CD4-positive, alpha-beta memory T cell (primary cell): ENCODE results near the gene AKR1B1. TPM values are rescaled to one million over a fixed set of nuclear protein-coding genes. Genes with fewer than 3 reads are reported as not detected.

Source experiments
- CTCF ChIA-PET: fragments of 350-600 bp; sonication (Branson Sonifier 250); formaldehyde crosslinking; loops from one replicate; lab custom pipeline; 2021; ENCODE audit warnings: inconsistent platforms; ENCODE audit not compliant: partially characterized antibody; lab: Charles Lee
- POLR2A ChIA-PET: fragments of 350-600 bp; sonication (Branson Sonifier 250); formaldehyde crosslinking; loops from one replicate; lab custom pipeline; 2021; ENCODE audit not compliant: partially characterized antibody; lab: Charles Lee
- DNase-seq, 5 donors: peaks; one replicate each; pipeline versions ENCODE4 v3.0.0 to v3.0.0-alpha.2; 2020 to 2022; ENCODE audit warnings: mixed read lengths in 1 of 5
- H3K27ac ChIP-seq: one replicate; pipeline ENCODE4 v1.7.0; 2013; ENCODE audit warnings: low read depth, low read length
- H3K27me3 ChIP-seq: 2 replicates; pipeline ENCODE4 v1.7.0; 2013; ENCODE audit warnings: mild to moderate bottlenecking, low read length, moderate library complexity; ENCODE audit not compliant: insufficient read depth
- H3K36me3 ChIP-seq: 2 replicates; pipeline ENCODE4 v1.7.0; 2013; ENCODE audit warnings: mild to moderate bottlenecking, low read length, moderate library complexity; ENCODE audit not compliant: insufficient read depth
- H3K4me1 ChIP-seq: 2 replicates; pipeline ENCODE4 v1.7.0; 2013; ENCODE audit warnings: mild to moderate bottlenecking, low read length, moderate library complexity; ENCODE audit not compliant: insufficient read depth
- H3K4me3 ChIP-seq, 2 donors: one replicate each; pipeline ENCODE4 v1.7.0; 2013; ENCODE audit warnings: low read length in 2 of 2, mild to moderate bottlenecking in 1 of 2
- H3K9me3 ChIP-seq, 2 donors: one replicate each; pipeline ENCODE4 v1.7.0; 2013; ENCODE audit warnings: low read length in 2 of 2, control low read depth in 1 of 2; ENCODE audit not compliant: control insufficient read depth in 1 of 2
- H3K27ac Mint-ChIP-seq, 7 donors: one replicate each; pipeline ENCODE4 v1.8.0; 2020 to 2021; ENCODE audit warnings: mixed read lengths in 7 of 7, mild to moderate bottlenecking in 6 of 7, inconsistent platforms in 3 of 7, moderate library complexity in 3 of 7
- H3K27me3 Mint-ChIP-seq, 2 donors: one replicate each; pipeline ENCODE4 v1.8.0; 2020 to 2021; ENCODE audit warnings: mixed read lengths in 2 of 2
- H3K36me3 Mint-ChIP-seq, 2 donors: one replicate each; pipeline ENCODE4 v1.8.0; 2020 to 2021; ENCODE audit warnings: mixed read lengths in 2 of 2, inconsistent platforms in 1 of 2, mild to moderate bottlenecking in 1 of 2
- H3K4me1 Mint-ChIP-seq, 4 donors: one replicate each; pipeline ENCODE4 v1.8.0; 2020 to 2021; ENCODE audit warnings: mixed read lengths in 4 of 4, mild to moderate bottlenecking in 1 of 4
- H3K4me3 Mint-ChIP-seq, 8 donors: one replicate each; pipeline ENCODE4 v1.8.0; 2020 to 2021; ENCODE audit warnings: mixed read lengths in 8 of 8, mild to moderate bottlenecking in 7 of 8, moderate library complexity in 6 of 8, inconsistent platforms in 3 of 8
- H3K9me3 Mint-ChIP-seq, 8 donors: one replicate each; pipeline ENCODE4 v1.8.0; 2020 to 2021; ENCODE audit warnings: mixed read lengths in 8 of 8, mild to moderate bottlenecking in 5 of 8, inconsistent platforms in 3 of 8, moderate library complexity in 1 of 8
- intact Hi-C: fragments of 100-400 bp; cut with micrococcal nuclease; formaldehyde crosslinking; loops from one replicate; pipeline ENCODE4 v1.15.1; 2023
- polyA plus RNA-seq, 2 donors: library from polyadenylated mRNA; unstranded; fragments of 300-500 nt; fragmentation: Illumina TruSeq; gene quantifications; one replicate each; pipeline ENCODE4 v1.2.3, GENCODE V29; 2021
- total RNA-seq, 2 experiments: library from RNA; stranded (reverse); gene quantifications; one replicate each; pipeline ENCODE4 v1.2.3, GENCODE V29; 2021

The AKR1B1 gene
- total and polyA plus RNA-seq, 4 experiments from 2014 or later = 81.2 to 199 (median 114) TPM

DNA sequence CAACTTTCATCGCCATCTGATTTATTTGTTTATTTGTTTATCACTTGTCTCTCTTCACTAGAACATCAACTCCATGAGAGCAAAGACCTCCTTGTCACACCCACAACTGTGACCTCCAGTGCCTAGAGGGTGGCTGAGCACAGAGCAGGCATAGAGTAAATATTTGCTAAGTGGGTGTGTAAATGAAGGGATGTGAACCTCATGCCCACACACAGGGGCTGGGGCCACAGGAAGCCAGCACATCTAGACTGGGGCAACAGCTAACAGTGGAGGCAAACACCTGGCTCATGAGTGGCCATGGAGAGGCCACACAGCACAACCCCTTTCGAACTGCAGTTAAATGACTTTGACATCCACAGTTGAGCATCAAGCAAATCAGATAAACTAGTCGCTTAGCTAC is 39.8 kb downstream of the AKR1B1 start:
- Mint-ChIP-seq H3K4me3 (no peak overlapping the region), H3K4me1 (no peaks in the 10 kb centered on the region), H3K9me3 (no peaks in the 10 kb centered on the region), H3K27me3 (peaks cover 8% of the 10 kb centered on the region in 2 donors), H3K36me3 (no peaks in the 10 kb centered on the region), H3K27ac (no peak overlapping the region)
- no peaks in the 10 kb centered on the region for H3K4me1 ChIP-seq
- DNase-seq = no peak
- intact Hi-C loops = no loop called here
- POLR2A ChIA-PET = no interaction called here
- no peak overlapping the region for H3K4me3 ChIP-seq
- H3K9me3 ChIP-seq = no peaks in the 10 kb centered on the region
- H3K27me3 ChIP-seq = no peaks in the 10 kb centered on the region
- CTCF ChIA-PET = no interaction called here
- H3K27ac ChIP-seq = no peak overlapping the region
- no peaks in the 10 kb centered on the region for H3K36me3 ChIP-seq

GRCh38 chr7:134415700-134416099 is 43.2 kb downstream of the AKR1B1 start:
- no peak overlapping the region for H3K27ac ChIP-seq
- Mint-ChIP-seq H3K4me1 (no peaks in the 10 kb centered on the region), H3K9me3 (no peaks in the 10 kb centered on the region), H3K36me3 (no peaks in the 10 kb centered on the region), H3K27ac (no peak overlapping the region), H3K4me3 (no peak overlapping the region), H3K27me3 (peaks cover 5 to 6% of the 10 kb centered on the region in 2 donors)
- no peaks in the 10 kb centered on the region for H3K36me3 ChIP-seq
- H3K27me3 ChIP-seq = no peaks in the 10 kb centered on the region
- no peaks in the 10 kb centered on the region for H3K4me1 ChIP-seq
- CTCF ChIA-PET = no interaction called here
- H3K9me3 ChIP-seq = no peaks in the 10 kb centered on the region
- intact Hi-C loops = no loop called here
- DNase-seq = no peak
- no peak overlapping the region for H3K4me3 ChIP-seq
- POLR2A ChIA-PET = no interaction called here

GRCh38 chr7:134414109-134414508 is 44.8 kb downstream of the AKR1B1 start:
- no peaks in the 10 kb centered on the region for H3K9me3 Mint-ChIP-seq
- peaks cover 2 to 7% of the 10 kb centered on the region in 2 donors for H3K27me3 Mint-ChIP-seq

GRCh38 chr7:134407311-134407710 is 51.6 kb downstream of the AKR1B1 start:
- no peak overlapping the region for H3K27ac Mint-ChIP-seq
- H3K4me1 Mint-ChIP-seq = no peaks in the 10 kb centered on the region
- CTCF ChIA-PET = interaction anchor here (1.5 kb wide), 1 partner anchor 134 kb away, joined by 3 read pairs; no protein-coding TSS in a partner anchor
- H3K36me3 Mint-ChIP-seq = no peaks in the 10 kb centered on the region
- no peaks in the 10 kb centered on the region for H3K9me3 ChIP-seq
- no peak overlapping the region for H3K27ac ChIP-seq
- H3K27me3 Mint-ChIP-seq = peaks cover 7 to 15% of the 10 kb centered on the region in 2 donors
- no peak overlapping the region for H3K4me3 Mint-ChIP-seq
- POLR2A ChIA-PET = no interaction called here
- H3K36me3 ChIP-seq = no peaks in the 10 kb centered on the region
- intact Hi-C loops = no loop called here
- no peak for DNase-seq
- H3K9me3 Mint-ChIP-seq = peaks cover 0 to 4% (median 0%) of the 10 kb centered on the region in 8 donors
- no peak overlapping the region for H3K4me3 ChIP-seq
- H3K4me1 ChIP-seq = no peaks in the 10 kb centered on the region
- no peaks in the 10 kb centered on the region for H3K27me3 ChIP-seq

More at GRCh38 chr7:134414109-134414508, 44.8 kb downstream of the AKR1B1 start:
- no peaks in the 10 kb centered on the region for H3K4me1 ChIP-seq
- H3K4me3 ChIP-seq = no peak overlapping the region
- ChIA-PET CTCF (no interaction called here), POLR2A (no interaction called here)
- no peak overlapping the region for H3K27ac ChIP-seq
- intact Hi-C loops = no loop called here
- Mint-ChIP-seq H3K4me1 (no peaks in the 10 kb centered on the region), H3K36me3 (no peaks in the 10 kb centered on the region), H3K4me3 (no peak overlapping the region), H3K27ac (no peak overlapping the region)
- no peak for DNase-seq
- no peaks in the 10 kb centered on the region for H3K9me3 ChIP-seq
- H3K27me3 ChIP-seq = no peaks in the 10 kb centered on the region
- no peaks in the 10 kb centered on the region for H3K36me3 ChIP-seq

GRCh38 chr7:134406431-134406830 is 52.5 kb downstream of the AKR1B1 start:
- no peaks in the 10 kb centered on the region for H3K4me1 Mint-ChIP-seq
- DNase-seq = no peak
- Histone ChIP-seq H3K36me3 (no peaks in the 10 kb centered on the region), H3K27ac (no peak overlapping the region), H3K27me3 (no peaks in the 10 kb centered on the region), H3K4me3 (no peak overlapping the region), H3K4me1 (no peaks in the 10 kb centered on the region), H3K9me3 (no peaks in the 10 kb centered on the region)
- intact Hi-C loops = no loop called here
- H3K4me3 Mint-ChIP-seq = no peak overlapping the region
- peaks cover 0 to 4% (median 0%) of the 10 kb centered on the region in 8 donors for H3K9me3 Mint-ChIP-seq
- POLR2A ChIA-PET = no interaction called here
- H3K27ac Mint-ChIP-seq = no peak overlapping the region
- CTCF ChIA-PET = no interaction called here
- H3K27me3 Mint-ChIP-seq = peaks cover 10 to 18% of the 10 kb centered on the region in 2 donors
- no peaks in the 10 kb centered on the region for H3K36me3 Mint-ChIP-seq

GRCh38 chr7:134405299-134405698 is 53.6 kb downstream of the AKR1B1 start:
- peaks cover 10 to 16% of the 10 kb centered on the region in 2 donors for H3K27me3 Mint-ChIP-seq
- no peaks in the 10 kb centered on the region for H3K36me3 Mint-ChIP-seq
- no peak overlapping the region for H3K4me3 ChIP-seq
- intact Hi-C loops = no loop called here
- DNase-seq = no peak
- no peaks in the 10 kb centered on the region for H3K27me3 ChIP-seq
- H3K4me1 Mint-ChIP-seq = no peaks in the 10 kb centered on the region
- no peak overlapping the region for H3K27ac ChIP-seq
- no peaks in the 10 kb centered on the region for H3K4me1 ChIP-seq
- ChIA-PET POLR2A (no interaction called here), CTCF (no interaction called here)
- H3K27ac Mint-ChIP-seq = no peak overlapping the region
- no peaks in the 10 kb centered on the region for H3K36me3 ChIP-seq
- H3K4me3 Mint-ChIP-seq = no peak overlapping the region
- H3K9me3 Mint-ChIP-seq = peaks cover 0 to 4% (median 0%) of the 10 kb centered on the region in 8 donors
- no peaks in the 10 kb centered on the region for H3K9me3 ChIP-seq

- Histone ChIP-seq H3K36me3 (no peaks in the 10 kb centered on the region), H3K9me3 (no peaks in the 10 kb centered on the region), H3K27ac (no peak overlapping the region), H3K4me1 (no peaks in the 10 kb centered on the region), H3K4me3 (no peak overlapping the region), H3K27me3 (no peaks in the 10 kb centered on the region)
- intact Hi-C loops = no loop called here
- Mint-ChIP-seq H3K4me3 (no peak overlapping the region), H3K4me1 (no peaks in the 10 kb centered on the region), H3K27me3 (peaks cover 15 to 22% of the 10 kb centered on the region in 2 donors), H3K9me3 (peaks cover 0 to 4% (median 0%) of the 10 kb centered on the region in 8 donors), H3K27ac (no peak overlapping the region), H3K36me3 (no peaks in the 10 kb centered on the region)
- POLR2A ChIA-PET = no interaction called here
- CTCF ChIA-PET = no interaction called here
- no peak for DNase-seq
Observed at GRCh38 chr7:134403062-134403461, 55.8 kb downstream of the AKR1B1 start.

GRCh38 chr7:134400859-134401258 is 58.0 kb downstream of the AKR1B1 start:
- no peaks in the 10 kb centered on the region for H3K36me3 Mint-ChIP-seq
- no peak for DNase-seq
- no peak overlapping the region for H3K27ac ChIP-seq
- H3K27me3 ChIP-seq = no peaks in the 10 kb centered on the region
- H3K4me3 Mint-ChIP-seq = no peak overlapping the region
- H3K4me1 Mint-ChIP-seq = no peaks in the 10 kb centered on the region
- H3K9me3 Mint-ChIP-seq = peaks cover 0 to 4% (median 0%) of the 10 kb centered on the region in 8 donors
- no peak overlapping the region for H3K27ac Mint-ChIP-seq
- intact Hi-C loops = no loop called here
- H3K9me3 ChIP-seq = no peaks in the 10 kb centered on the region
- no peaks in the 10 kb centered on the region for H3K36me3 ChIP-seq
- H3K4me3 ChIP-seq = no peak overlapping the region
- peaks cover 14 to 32% of the 10 kb centered on the region in 2 donors for H3K27me3 Mint-ChIP-seq
- no peaks in the 10 kb centered on the region for H3K4me1 ChIP-seq
- ChIA-PET POLR2A (no interaction called here), CTCF (no interaction called here)
